PC-9 (cell line): ENCODE results near the gene PXT1. TPM values are rescaled to one million over a fixed set of nuclear protein-coding genes. Genes with fewer than 3 reads are reported as not detected.

Source experiments
- BruUV-seq: library from RNA; stranded (reverse); fragments of 400-500 nt; replicated peaks from 2 replicates; lab custom pipeline; 2021; lab: Mats Ljungman, UMichigan
- CTCF ChIA-PET: fragments of 300-600 bp; sonication (Branson Sonifier 250); formaldehyde crosslinking; loops from one replicate; lab custom pipeline; 2022; ENCODE audit warnings: antibody characterized with exemption; lab: Charles Lee
- POLR2A ChIA-PET: fragments of 300-600 bp; sonication (Branson Sonifier 250); formaldehyde crosslinking; loops from one replicate; lab custom pipeline; 2022; ENCODE audit warnings: antibody characterized with exemption; ENCODE audit not compliant: unreplicated experiment; lab: Charles Lee
- DNase-seq, 2 experiments: peaks; one replicate each; pipeline versions ENCODE4 v3.0.0 to v3.0.0-alpha.2; 2015 to 2022; ENCODE audit warnings: mixed read lengths in 1 of 2
- H2AFZ ChIP-seq: fragments of 200-600 bp; sonication (generic); 2 replicates; pipeline ENCODE4 v1.8.1; 2017; ENCODE audit warnings: antibody characterized with exemption
- H3F3A ChIP-seq: fragments of 200-600 bp; sonication (generic); 2 replicates; pipeline ENCODE4 v1.8.1; 2017; ENCODE audit warnings: antibody characterized with exemption, mild to moderate bottlenecking, low read depth; ENCODE audit not compliant: insufficient read depth
- H3K27ac ChIP-seq: fragments of 200-600 bp; sonication (generic); 2 replicates; pipeline ENCODE4 v1.6.1; 2016; ENCODE audit warnings: mixed run types
- H3K27me3 ChIP-seq: fragments of 200-600 bp; sonication (generic); 2 replicates; pipeline ENCODE4 v1.6.1; 2016; ENCODE audit warnings: low read depth, mixed run types; ENCODE audit not compliant: insufficient read depth
- H3K36me3 ChIP-seq: fragments of 200-600 bp; sonication (generic); 2 replicates; pipeline ENCODE4 v1.6.1; 2016; ENCODE audit warnings: low read depth, mixed run types
- H3K4me1 ChIP-seq: fragments of 200-600 bp; sonication (generic); replicated peaks from 2 replicates; pipeline ENCODE4 v1.6.1; 2016; ENCODE audit warnings: mixed run types; ENCODE audit not compliant: insufficient read depth
- H3K4me2 ChIP-seq: fragments of 200-600 bp; sonication (generic); 2 replicates; pipeline ENCODE4 v1.6.1; 2017; ENCODE audit warnings: mixed run types
- H3K4me3 ChIP-seq: fragments of 200-600 bp; sonication (generic); 2 replicates; pipeline ENCODE4 v1.6.1; 2016; ENCODE audit warnings: mixed run types
- H3K79me2 ChIP-seq: fragments of 200-600 bp; sonication (generic); 2 replicates; pipeline ENCODE4 v1.6.1; 2017; ENCODE audit warnings: low read depth, mixed run types
- H3K9me2 ChIP-seq: fragments of 200-600 bp; sonication (generic); 2 replicates; pipeline ENCODE4 v1.8.1; 2017; ENCODE audit warnings: mild to moderate bottlenecking; ENCODE audit not compliant: insufficient read depth
- H3K9me3 ChIP-seq: fragments of 200-600 bp; sonication (generic); 2 replicates; pipeline ENCODE4 v1.8.1; 2016; ENCODE audit warnings: low read depth; ENCODE audit not compliant: insufficient read depth
- H4K20me1 ChIP-seq: fragments of 200-600 bp; sonication (generic); 2 replicates; pipeline ENCODE4 v1.8.1; 2017; ENCODE audit not compliant: insufficient read depth
- CTCF ChIP-seq: fragments of 200-600 bp; sonication (generic); conservative IDR thresholded peaks from 2 replicates; pipeline ENCODE4 v1.6.1; 2017; ENCODE audit warnings: mixed run types, antibody characterized with exemption, mild to moderate bottlenecking, moderate library complexity
- EZH2 ChIP-seq: fragments of 200-600 bp; sonication (generic); IDR thresholded peaks from 2 replicates; pipeline ENCODE4 v1.8.0; 2017; ENCODE audit warnings: antibody characterized with exemption, low read depth
- intact Hi-C: fragments of 100-400 bp; cut with micrococcal nuclease; formaldehyde crosslinking; loops from one replicate; pipeline ENCODE4 v1.10.0; 2022; ENCODE audit not compliant: unreplicated experiment
- total RNA-seq: library from RNA; stranded (reverse); gene quantifications from 2 replicates; pipeline ENCODE4 v1.2.3, GENCODE V29; 2021

Gene PXT1
- total RNA-seq, 1 experiment from 2014 or later, result not detected

DNA sequence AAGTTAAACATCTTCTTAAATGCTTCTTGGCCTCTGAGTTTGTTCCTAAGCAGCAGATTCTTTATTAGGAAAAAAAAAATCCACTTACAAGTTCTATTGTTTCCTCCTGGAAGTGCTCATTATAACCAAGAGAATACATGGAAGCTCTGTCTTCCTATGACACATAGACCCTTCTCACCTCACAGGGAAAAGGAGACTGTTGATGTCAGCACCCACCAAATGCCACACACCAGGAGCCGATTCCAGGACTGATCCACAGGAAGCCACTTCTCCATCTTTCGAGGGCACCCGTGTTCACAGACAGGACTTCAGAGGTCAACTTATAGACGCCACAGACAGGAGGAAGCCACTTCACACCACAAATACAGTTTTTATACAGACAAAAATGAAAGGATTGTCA lies 92.6 kb downstream of the PXT1 start:
- Histone ChIP-seq H3K9me2 (no peaks in the 10 kb centered on the region), H3K4me2 (peak overlapping the region; percentile 52), H3K4me3 (no peak overlapping the region), H3K27ac (peak overlapping the region; percentile 32; the same call in 1 of the 2 replicates), H2AFZ (no peak overlapping the region), H4K20me1 (no peaks in the 10 kb centered on the region), H3K36me3 (no peaks in the 10 kb centered on the region), H3K4me1 (peaks cover 28% of the 10 kb centered on the region), H3K9me3 (peaks cover 3% of the 10 kb centered on the region; the same call in 1 of the 2 replicates), H3F3A (peaks cover 11% of the 10 kb centered on the region), H3K79me2 (no peaks in the 10 kb centered on the region), H3K27me3 (no peaks in the 10 kb centered on the region)
- DNase-seq, result no peak
- no TSS peak for BruUV-seq
- ChIA-PET POLR2A (interaction anchor here (0.6 kb wide), 1 partner anchor 227 kb away, joined by 3 read pairs; no protein-coding TSS in a partner anchor), CTCF (interaction anchor here (1.0 kb wide), 1 partner anchor 9 kb away, joined by 6 read pairs; no protein-coding TSS in a partner anchor)
- intact Hi-C loops, result no loop called here
- TF ChIP-seq EZH2, result no peak
- TF ChIP-seq CTCF, result no peak

DNA sequence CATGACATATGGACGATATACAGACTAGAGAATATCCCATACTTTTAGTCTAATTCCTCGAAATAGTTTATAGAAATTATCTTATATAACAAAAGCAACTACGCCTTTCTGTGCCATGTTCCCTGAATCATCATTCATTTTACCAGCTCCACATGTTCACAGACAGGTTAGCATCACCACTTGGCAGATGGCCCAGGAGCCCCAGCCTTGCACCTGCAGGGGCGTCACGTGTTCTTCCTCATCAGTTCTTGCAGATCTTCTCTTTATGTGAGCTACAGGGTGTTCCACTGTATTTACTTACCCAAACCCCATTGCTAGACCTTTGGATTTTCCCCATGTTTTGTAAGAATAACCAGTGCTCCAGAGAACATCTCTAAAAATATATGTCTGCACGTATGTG lies 93.4 kb downstream of the PXT1 start:
- TF ChIP-seq EZH2 (no peak), CTCF (no peak)
- H3K36me3 ChIP-seq, result no peaks in the 10 kb centered on the region
- no peak overlapping the region for H3K4me3 ChIP-seq
- no peak for DNase-seq
- no peak overlapping the region for H2AFZ ChIP-seq
- no peak overlapping the region for H3K4me2 ChIP-seq
- H4K20me1 ChIP-seq, result no peaks in the 10 kb centered on the region
- no peaks in the 10 kb centered on the region for H3K9me2 ChIP-seq
- H3F3A ChIP-seq, result peaks cover 11% of the 10 kb centered on the region
- H3K27me3 ChIP-seq, result no peaks in the 10 kb centered on the region
- intact Hi-C loops, result no loop called here
- BruUV-seq, result no TSS peak
- peaks cover 28% of the 10 kb centered on the region for H3K4me1 ChIP-seq
- no peak overlapping the region for H3K27ac ChIP-seq
- POLR2A ChIA-PET, result no interaction called here
- CTCF ChIA-PET, result interaction anchor here (0.5 kb wide), 1 partner anchor 267 kb away, joined by 15 read pairs; no protein-coding TSS in a partner anchor
- H3K9me3 ChIP-seq, result peaks cover 3% of the 10 kb centered on the region; the same call in 1 of the 2 replicates
- H3K79me2 ChIP-seq, result no peaks in the 10 kb centered on the region

- H3K36me3 ChIP-seq, result no peaks in the 10 kb centered on the region
- POLR2A ChIA-PET, result no interaction called here
- intact Hi-C loops, result no loop called here
- TF ChIP-seq CTCF (no peak), EZH2 (no peak)
- H4K20me1 ChIP-seq, result no peaks in the 10 kb centered on the region
- no TSS peak for BruUV-seq
- H3K9me3 ChIP-seq, result no peaks in the 10 kb centered on the region
- H2AFZ ChIP-seq, result no peak overlapping the region
- H3K4me1 ChIP-seq, result peaks cover 19% of the 10 kb centered on the region
- H3K79me2 ChIP-seq, result no peaks in the 10 kb centered on the region
- H3F3A ChIP-seq, result peaks cover 11% of the 10 kb centered on the region; the same call in 1 of the 2 replicates
- H3K9me2 ChIP-seq, result no peaks in the 10 kb centered on the region
- no peak for DNase-seq
- no peak overlapping the region for H3K4me3 ChIP-seq
- H3K4me2 ChIP-seq, result no peak overlapping the region
- CTCF ChIA-PET, result no interaction called here
- H3K27me3 ChIP-seq, result no peaks in the 10 kb centered on the region
- H3K27ac ChIP-seq, result no peak overlapping the region
These were observed 95.0 kb downstream of the PXT1 start for GRCh38 chr6:36347621-36348020.
